ENCODE results near the gene PET117.

DNA sequence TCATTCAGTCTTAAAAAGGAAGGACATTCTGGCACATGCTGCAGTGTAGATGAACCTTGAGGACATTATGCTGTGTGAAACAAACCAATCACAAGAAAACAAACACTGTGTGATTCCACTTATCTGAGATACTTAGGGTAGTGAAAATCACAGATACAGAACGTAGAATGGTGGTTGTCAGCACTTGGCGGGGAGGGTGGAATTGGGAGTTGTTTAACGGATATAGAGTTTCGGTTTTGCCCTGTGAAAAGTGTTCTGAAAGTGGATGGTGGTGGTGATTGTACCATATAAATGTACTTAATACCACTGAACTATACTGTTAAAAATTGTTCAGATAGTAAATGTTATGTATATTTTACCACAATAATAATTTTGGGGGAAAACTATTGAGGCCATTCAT, 18.4 kb downstream of the PET117 start:
- TF ChIP-seq, protein P1, sequence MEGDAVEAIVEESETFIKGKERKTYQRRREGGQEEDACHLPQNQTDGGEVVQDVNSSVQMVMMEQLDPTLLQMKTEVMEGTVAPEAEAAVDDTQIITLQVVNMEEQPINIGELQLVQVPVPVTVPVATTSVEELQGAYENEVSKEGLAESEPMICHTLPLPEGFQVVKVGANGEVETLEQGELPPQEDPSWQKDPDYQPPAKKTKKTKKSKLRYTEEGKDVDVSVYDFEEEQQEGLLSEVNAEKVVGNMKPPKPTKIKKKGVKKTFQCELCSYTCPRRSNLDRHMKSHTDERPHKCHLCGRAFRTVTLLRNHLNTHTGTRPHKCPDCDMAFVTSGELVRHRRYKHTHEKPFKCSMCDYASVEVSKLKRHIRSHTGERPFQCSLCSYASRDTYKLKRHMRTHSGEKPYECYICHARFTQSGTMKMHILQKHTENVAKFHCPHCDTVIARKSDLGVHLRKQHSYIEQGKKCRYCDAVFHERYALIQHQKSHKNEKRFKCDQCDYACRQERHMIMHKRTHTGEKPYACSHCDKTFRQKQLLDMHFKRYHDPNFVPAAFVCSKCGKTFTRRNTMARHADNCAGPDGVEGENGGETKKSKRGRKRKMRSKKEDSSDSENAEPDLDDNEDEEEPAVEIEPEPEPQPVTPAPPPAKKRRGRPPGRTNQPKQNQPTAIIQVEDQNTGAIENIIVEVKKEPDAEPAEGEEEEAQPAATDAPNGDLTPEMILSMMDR (IDR thresholded peaks at IDR 0.05) = no peak
- TF ChIP-seq EP300 (IDR thresholded peaks at IDR 0.05) = no peak
- TF ChIP-seq POLR2AphosphoS5 (IDR thresholded peaks at IDR 0.05) = no peak
- TF ChIP-seq POLR2A (IDR thresholded peaks at IDR 0.05) = no peak
